PC-9 (cell line): ENCODE measurements around the gene OOSP4A.

ENCODE experiments used
- EZH2 ChIP-seq: fragments of 200-600 bp; sonication (generic); IDR thresholded peaks from 2 replicates; pipeline ENCODE4 v1.8.0; 2017; ENCODE audit warnings: antibody characterized with exemption, low read depth
- TF ChIP-seq, protein P1 (sequence below): fragments of 200-600 bp; sonication (generic); conservative IDR thresholded peaks from 2 replicates; pipeline ENCODE4 v1.6.1; 2017; ENCODE audit warnings: mixed run types, antibody characterized with exemption, mild to moderate bottlenecking, moderate library complexity

DNA sequence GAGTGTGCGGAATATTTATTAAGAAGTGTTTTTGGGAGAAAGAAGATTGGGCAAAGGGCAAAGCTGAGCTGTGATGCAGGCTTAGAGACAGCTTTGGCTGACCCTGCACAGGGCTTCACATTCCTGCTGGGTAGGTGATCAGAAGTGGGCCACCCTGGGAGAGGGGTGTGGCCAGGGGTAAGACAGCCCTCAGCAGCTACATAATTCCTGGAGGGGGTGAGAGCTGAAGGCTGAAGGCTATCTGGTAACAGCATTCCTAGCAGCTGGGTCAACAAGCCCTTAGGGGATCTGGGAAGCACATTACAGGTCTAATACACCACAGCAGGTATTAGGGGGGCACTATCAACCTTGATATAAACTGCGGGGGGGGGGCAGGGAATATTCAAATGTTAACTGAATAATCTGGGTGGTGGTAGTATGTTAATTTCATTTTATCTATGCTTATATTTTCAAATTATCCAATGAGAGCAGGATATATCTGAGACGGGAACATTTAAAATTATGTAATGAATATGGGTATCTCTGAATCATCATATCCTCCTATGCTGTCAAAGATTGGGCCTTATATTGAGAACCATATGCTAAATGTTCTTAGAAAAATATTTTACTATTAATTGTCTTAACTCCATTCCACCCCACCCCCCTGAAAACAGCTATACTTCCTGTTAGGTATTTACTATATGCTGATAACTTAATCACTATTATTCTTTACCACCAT, 19.7 kb upstream of the OOSP4A start:
- no peak for TF ChIP-seq EZH2
- TF ChIP-seq, protein P1, sequence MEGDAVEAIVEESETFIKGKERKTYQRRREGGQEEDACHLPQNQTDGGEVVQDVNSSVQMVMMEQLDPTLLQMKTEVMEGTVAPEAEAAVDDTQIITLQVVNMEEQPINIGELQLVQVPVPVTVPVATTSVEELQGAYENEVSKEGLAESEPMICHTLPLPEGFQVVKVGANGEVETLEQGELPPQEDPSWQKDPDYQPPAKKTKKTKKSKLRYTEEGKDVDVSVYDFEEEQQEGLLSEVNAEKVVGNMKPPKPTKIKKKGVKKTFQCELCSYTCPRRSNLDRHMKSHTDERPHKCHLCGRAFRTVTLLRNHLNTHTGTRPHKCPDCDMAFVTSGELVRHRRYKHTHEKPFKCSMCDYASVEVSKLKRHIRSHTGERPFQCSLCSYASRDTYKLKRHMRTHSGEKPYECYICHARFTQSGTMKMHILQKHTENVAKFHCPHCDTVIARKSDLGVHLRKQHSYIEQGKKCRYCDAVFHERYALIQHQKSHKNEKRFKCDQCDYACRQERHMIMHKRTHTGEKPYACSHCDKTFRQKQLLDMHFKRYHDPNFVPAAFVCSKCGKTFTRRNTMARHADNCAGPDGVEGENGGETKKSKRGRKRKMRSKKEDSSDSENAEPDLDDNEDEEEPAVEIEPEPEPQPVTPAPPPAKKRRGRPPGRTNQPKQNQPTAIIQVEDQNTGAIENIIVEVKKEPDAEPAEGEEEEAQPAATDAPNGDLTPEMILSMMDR: no peak
